Lung (tissue), 12 donors: ENCODE results near the gene IHH. TPM values are rescaled to one million over a fixed set of nuclear protein-coding genes. Genes with fewer than 3 reads are reported as not detected.

Source experiments
- ATAC-seq: fragments of 200-7000 bp; cut with Tn5 transposase; one replicate; pipeline ENCODE4 v1.9.1; 2020; ENCODE audit warnings: moderate number of reproducible peaks; ENCODE audit not compliant: insufficient read depth, low FRiP score
- DNase-seq, 3 donors: peaks; one replicate each; pipeline ENCODE4 v3.0.0-alpha.2; 2013 to 2017
- H3K27ac ChIP-seq, 2 donors: one replicate each; pipeline ENCODE4 v1.5.1; 2013; ENCODE audit warnings: mild to moderate bottlenecking in 2 of 2, moderate library complexity in 2 of 2, control low read depth in 1 of 2, inconsistent platforms in 1 of 2, low read depth in 1 of 2, low read length in 1 of 2
- H3K27me3 ChIP-seq, 3 donors: one replicate each; pipeline ENCODE4 v1.5.1; 2013; ENCODE audit warnings: low read length in 2 of 3; ENCODE audit not compliant: control insufficient read depth in 3 of 3, insufficient read depth in 3 of 3
- H3K36me3 ChIP-seq, 4 donors: one replicate each; pipeline ENCODE4 v1.5.1; 2013; ENCODE audit warnings: low read length in 4 of 4, mild to moderate bottlenecking in 1 of 4, moderate library complexity in 1 of 4; ENCODE audit not compliant: control insufficient read depth in 4 of 4, insufficient read depth in 4 of 4
- H3K4me1 ChIP-seq, 5 donors: one replicate each; pipeline ENCODE4 v1.5.1; 2013; ENCODE audit warnings: low read length in 5 of 5, mild to moderate bottlenecking in 2 of 5, moderate library complexity in 1 of 5; ENCODE audit not compliant: control insufficient read depth in 5 of 5, insufficient read depth in 5 of 5
- H3K4me3 ChIP-seq: one replicate; pipeline ENCODE4 v1.5.1; 2013; ENCODE audit warnings: mild to moderate bottlenecking, control low read depth, moderate library complexity
- H3K9ac ChIP-seq, 2 donors: one replicate each; pipeline ENCODE4 v1.5.1; 2013; ENCODE audit warnings: low read length in 2 of 2, control low read depth in 1 of 2; ENCODE audit not compliant: insufficient read depth in 1 of 2
- H3K9me3 ChIP-seq, 4 donors: one replicate each; pipeline ENCODE4 v1.5.1; 2013; ENCODE audit warnings: low read length in 3 of 4, mild to moderate bottlenecking in 1 of 4, moderate library complexity in 1 of 4; ENCODE audit not compliant: control insufficient read depth in 4 of 4, insufficient read depth in 3 of 4
- CTCF ChIP-seq: IDR thresholded peaks from 2 replicates; pipeline ENCODE4 v1.5.1; 2012; ENCODE audit warnings: mild to moderate bottlenecking; ENCODE audit errors: control extremely low read depth, extremely low read depth
- WGBS, 2 donors: extraction: QIAGEN DNeasy Blood & Tissue Kit; methylation state at CpG; one replicate each; pipeline ENCODE4 v1.1.7; 2013; 5-methylcytosine and 5-hydroxymethylcytosine counted together
- polyA plus RNA-seq, 2 donors: library from polyadenylated mRNA; stranded (reverse); fragments of 200-250 nt; gene quantifications; one replicate each; pipeline ENCODE4 v1.2.1, GENCODE V29; 2013
- total RNA-seq, 2 donors: library from RNA; depleted of rRNA in 1 of 2; stranded (reverse); fragments of >200 nt in 1 of 2; gene quantifications; one replicate each; pipeline ENCODE4 v1.2.1, GENCODE V29; 2014 to 2021
- donor health status: control.
- donor health status: control.
- donor health status: Bipolar disorder and iron deficiency.
- donor health status: healthy.
- donor health status: DM: yes; HTN: yes; CAD: no.

The IHH gene
- total and polyA plus RNA-seq, 4 donors = 0.55 to 4.4 (median 2.0) TPM

GRCh38 chr2:219056896-219057708 lies 3.6 kb downstream of the IHH start:
- DNase-seq = no peak

GRCh38 chr2:219056176-219056895 lies 4.4 kb downstream of the IHH start:
- Histone ChIP-seq H3K36me3 (peaks cover 0 to 4% (median 0%) of the 10 kb centered on the region in 4 donors), H3K9ac (no peak overlapping the region), H3K4me1 (peaks cover 0 to 16% (median 0%) of the 10 kb centered on the region in 5 donors), H3K4me3 (no peak overlapping the region), H3K27me3 (peaks cover 0 to 40% (median 32%) of the 10 kb centered on the region in 3 donors), H3K27ac (no peak overlapping the region), H3K9me3 (no peaks in the 10 kb centered on the region)
- ATAC-seq (no peak), DNase-seq (no peak)
- WGBS, 2 donors = 77 to 82% methylated on average over 9 of the region's 9 CpGs
- TF ChIP-seq CTCF = no peak

More at GRCh38 chr2:219056896-219057708, 3.6 kb downstream of the IHH start:
- Histone ChIP-seq H3K27me3 (peaks cover 0 to 47% (median 40%) of the 10 kb centered on the region in 3 donors), H3K4me3 (no peak overlapping the region), H3K4me1 (peaks cover 0 to 16% (median 0%) of the 10 kb centered on the region in 5 donors), H3K9ac (no peak overlapping the region), H3K27ac (no peak overlapping the region), H3K36me3 (peaks cover 0 to 4% (median 0%) of the 10 kb centered on the region in 4 donors), H3K9me3 (no peaks in the 10 kb centered on the region)
- no peak for ATAC-seq
- no peak for TF ChIP-seq CTCF
- WGBS, 2 donors = 18 to 34% methylated on average over 39 to 40 of the region's 40 CpGs

GRCh38 chr2:219054956-219055903 lies 5.5 kb downstream of the IHH start:
- Histone ChIP-seq H3K36me3 (peaks cover 0 to 4% (median 0%) of the 10 kb centered on the region in 4 donors), H3K4me3 (no peak overlapping the region), H3K27ac (no peak overlapping the region), H3K9ac (no peak overlapping the region), H3K27me3 (peaks cover 0 to 37% (median 30%) of the 10 kb centered on the region in 3 donors), H3K9me3 (no peaks in the 10 kb centered on the region), H3K4me1 (peaks cover 0 to 13% (median 0%) of the 10 kb centered on the region in 5 donors)
- no peak for DNase-seq
- TF ChIP-seq CTCF = no peak
- no peak for ATAC-seq
- WGBS, 2 donors = 91 to 93% methylated on average over 43 of the region's 43 CpGs
